H1 (cell line): ENCODE results near the gene RNU6-9. TPM values are rescaled to one million over a fixed set of nuclear protein-coding genes. Genes with fewer than 3 reads are reported as not detected.
A peak's percentile ranks its signal among the peaks of the same experiment; 100 is the strongest.

ENCODE experiments used
- CTCF ChIA-PET: fragments of 300-600 bp; sonication (Branson Sonifier 250); formaldehyde crosslinking; loops from one replicate; lab custom pipeline; 2021; ENCODE audit not compliant: partially characterized antibody; lab: Charles Lee
- POLR2A ChIA-PET: fragments of 300-600 bp; sonication (Branson Sonifier 250); formaldehyde crosslinking; loops from one replicate; lab custom pipeline; 2021; ENCODE audit warnings: inconsistent platforms; ENCODE audit not compliant: partially characterized antibody; lab: Charles Lee
- DNase-seq, 2 experiments: peaks; one replicate each; pipeline versions ENCODE4 v3.0.0 to v3.0.0-alpha.2; 2010 to 2022; ENCODE audit warnings: low spot score in 2 of 2, low read depth in 1 of 2, mixed read lengths in 1 of 2
- FAIRE-seq: peaks from 2 replicates; lab custom pipeline; 2011; peaks lifted over from hg19 to GRCh38; lab: Jason Lieb, UNC
- H2AFZ ChIP-seq: 2 replicates; pipeline ENCODE4 v1.8.1; 2012; ENCODE audit warnings: low read length, inconsistent platforms
- H2AK5ac ChIP-seq: 2 replicates; pipeline ENCODE4 v1.6.1; 2013; ENCODE audit warnings: low read depth, low read length
- H2BK120ac ChIP-seq: replicated peaks from 2 replicates; pipeline ENCODE3; 2013; ENCODE audit warnings: low read depth, low read length, inconsistent platforms
- H2BK12ac ChIP-seq: 2 replicates; pipeline ENCODE4 v1.6.1; 2013; ENCODE audit warnings: low read depth, low read length
- H2BK15ac ChIP-seq: 2 replicates; pipeline ENCODE4 v1.6.1; 2013; ENCODE audit warnings: low read length
- H2BK20ac ChIP-seq: 2 replicates; pipeline ENCODE4 v1.6.1; 2013; ENCODE audit warnings: low read length
- H2BK5ac ChIP-seq: 2 replicates; pipeline ENCODE4 v1.6.1; 2013; ENCODE audit warnings: low read depth, low read length
- H3K14ac ChIP-seq: 2 replicates; pipeline ENCODE4 v1.6.1; 2013; ENCODE audit warnings: inconsistent platforms; ENCODE audit not compliant: insufficient read length
- H3K18ac ChIP-seq: 2 replicates; pipeline ENCODE4 v1.6.1; 2013; ENCODE audit warnings: low read length; ENCODE audit errors: extremely low read depth
- H3K23ac ChIP-seq: 2 replicates; pipeline ENCODE4 v1.6.1; 2013; ENCODE audit warnings: inconsistent platforms; ENCODE audit not compliant: insufficient read length
- H3K23me2 ChIP-seq: 2 replicates; pipeline ENCODE4 v1.6.1; 2013; ENCODE audit warnings: low read depth, low read length
- H3K27ac ChIP-seq: 2 replicates; pipeline ENCODE4 v1.6.1; 2011; ENCODE audit warnings: low read depth, low read length, inconsistent platforms
- H3K27me3 ChIP-seq, 4 experiments: replicated peaks in 1 of 4; 1 replicate in 1 of 4; 2 replicates in 3 of 4; pipeline versions ENCODE4 v1.6.1 to v1.8.1; 2011 to 2013; ENCODE audit warnings: low read length in 3 of 4, mild to moderate bottlenecking in 3 of 4, inconsistent platforms in 2 of 4, mixed read lengths in 2 of 4, moderate library complexity in 1 of 4; ENCODE audit not compliant: control insufficient read depth in 3 of 4, insufficient read depth in 3 of 4; ENCODE audit errors: extremely low read depth in 1 of 4
- H3K36me3 ChIP-seq, 4 experiments: 2 replicates each; pipeline versions ENCODE4 v1.6.1 to v1.8.1; 2011 to 2013; ENCODE audit warnings: mild to moderate bottlenecking in 4 of 4, low read length in 3 of 4, moderate library complexity in 2 of 4, control low read depth in 1 of 4, inconsistent platforms in 1 of 4; ENCODE audit not compliant: insufficient read depth in 4 of 4, control insufficient read depth in 2 of 4
- H3K4ac ChIP-seq: replicated peaks from 2 replicates; pipeline ENCODE3; 2013; ENCODE audit warnings: low read length, low read depth, mixed read lengths, inconsistent platforms; ENCODE audit not compliant: insufficient read length
- H3K4me1 ChIP-seq, 4 experiments: replicated peaks in 1 of 4; 1 replicate in 1 of 4; 2 replicates in 3 of 4; pipeline versions ENCODE4 v1.6.1 to v1.8.1; 2011 to 2013; ENCODE audit warnings: low read length in 3 of 4, inconsistent platforms in 2 of 4, mixed read lengths in 1 of 4; ENCODE audit not compliant: insufficient read depth in 4 of 4, control insufficient read depth in 3 of 4
- H3K4me2 ChIP-seq, 2 experiments: 2 replicates each; pipeline versions ENCODE4 v1.6.1 to v1.8.1; 2011 to 2013; ENCODE audit warnings: low read depth in 2 of 2, low read length in 2 of 2, control low read depth in 1 of 2, inconsistent platforms in 1 of 2, mild to moderate bottlenecking in 1 of 2; ENCODE audit not compliant: insufficient read depth in 1 of 2
- H3K4me3 ChIP-seq, 4 experiments: fragments of 200-600, 300-600 bp in 1 of 4; sonication (generic), shearing (Covaris generic), sonication (Bioruptor Twin) in 1 of 4; 2 replicates each; pipeline versions ENCODE4 v1.5.1 to v1.8.1; 2011 to 2016; ENCODE audit warnings: low read length in 4 of 4, low read depth in 3 of 4, control low read depth in 2 of 4, inconsistent platforms in 2 of 4, mild to moderate bottlenecking in 2 of 4, mixed read lengths in 1 of 4, moderate library complexity in 1 of 4; ENCODE audit not compliant: insufficient read depth in 2 of 4; ENCODE audit errors: extremely low read depth in 1 of 4
- H3K56ac ChIP-seq: replicated peaks from 2 replicates; pipeline ENCODE3; 2013; ENCODE audit warnings: low read depth, mild to moderate bottlenecking, mixed read lengths, low read length, inconsistent platforms; ENCODE audit not compliant: insufficient read length
- H3K79me1 ChIP-seq: 2 replicates; pipeline ENCODE4 v1.6.1; 2013; ENCODE audit warnings: low read depth, low read length, control low read depth
- H3K79me2 ChIP-seq, 2 experiments: 2 replicates each; pipeline versions ENCODE4 v1.6.1 to v1.8.1; 2012 to 2013; ENCODE audit warnings: low read length in 2 of 2, mild to moderate bottlenecking in 2 of 2, inconsistent platforms in 1 of 2; ENCODE audit not compliant: insufficient read depth in 2 of 2, control insufficient read depth in 1 of 2
- H3K9ac ChIP-seq, 4 experiments: replicated peaks in 1 of 4; 1 replicate in 1 of 4; 2 replicates in 3 of 4; pipeline versions ENCODE4 v1.6.1 to v1.8.1; 2011 to 2013; ENCODE audit warnings: low read depth in 3 of 4, low read length in 3 of 4, control low read depth in 2 of 4, mild to moderate bottlenecking in 2 of 4, moderate library complexity in 2 of 4, inconsistent platforms in 1 of 4; ENCODE audit errors: extremely low read depth in 1 of 4
- H3K9me3 ChIP-seq, 2 experiments: 2 replicates each; pipeline versions ENCODE4 v1.6.1 to v1.8.1; 2012 to 2013; ENCODE audit warnings: mild to moderate bottlenecking in 2 of 2, moderate library complexity in 2 of 2, control low read depth in 1 of 2, inconsistent platforms in 1 of 2, low read depth in 1 of 2, low read length in 1 of 2, mixed read lengths in 1 of 2; ENCODE audit not compliant: insufficient read depth in 2 of 2
- H4K20me1 ChIP-seq, 2 experiments: replicated peaks in 1 of 2; 2 replicates each; pipeline versions ENCODE3 to v1.8.1; 2011 to 2013; ENCODE audit warnings: inconsistent platforms in 2 of 2, low read length in 2 of 2, mild to moderate bottlenecking in 1 of 2; ENCODE audit not compliant: insufficient read depth in 2 of 2, control insufficient read depth in 1 of 2
- H4K5ac ChIP-seq: 2 replicates; pipeline ENCODE4 v1.6.1; 2013; ENCODE audit warnings: low read length, low read depth, mixed read lengths, inconsistent platforms; ENCODE audit not compliant: insufficient read length
- H4K8ac ChIP-seq: 2 replicates; pipeline ENCODE4 v1.8.0; 2013; ENCODE audit warnings: mild to moderate bottlenecking, moderate library complexity, low read length, inconsistent platforms; ENCODE audit not compliant: insufficient read depth; ENCODE audit errors: extremely low read depth
- H4K91ac ChIP-seq: replicated peaks from 2 replicates; pipeline ENCODE3; 2013; ENCODE audit warnings: low read length, mixed read lengths, inconsistent platforms; ENCODE audit not compliant: insufficient read length
- ASH2L ChIP-seq: fragments of 200-600, 300-600 bp; sonication (generic); IDR thresholded peaks from one replicate; pipeline ENCODE4 v1.7.1; 2017; ENCODE audit warnings: low read length
- BCL11A ChIP-seq, 2 experiments: IDR thresholded peaks; one replicate each; pipeline ENCODE4 v1.6.1; 2011; ENCODE audit warnings: low read depth in 2 of 2, low read length in 2 of 2, mild to moderate bottlenecking in 2 of 2
- FOSL1 ChIP-seq: IDR thresholded peaks from 2 replicates; pipeline ENCODE4 v1.6.1; 2011; ENCODE audit warnings: mild to moderate bottlenecking, low read depth, low read length, moderate library complexity; ENCODE audit not compliant: insufficient read depth
- GTF2F1 ChIP-seq: IDR thresholded peaks from 2 replicates; pipeline ENCODE4 v1.6.1; 2012; ENCODE audit warnings: low read depth, low read length, improper control_type of control experiment, borderline replicate concordance
- JUN ChIP-seq: IDR thresholded peaks from 2 replicates; pipeline ENCODE4 v1.6.1; 2011; ENCODE audit warnings: low read depth, mild to moderate bottlenecking, improper control_type of control experiment, low read length
- JUND ChIP-seq: IDR thresholded peaks from 2 replicates; pipeline ENCODE4 v1.6.1; 2011; ENCODE audit warnings: mild to moderate bottlenecking, improper control_type of control experiment, low read length
- MAFK ChIP-seq: IDR thresholded peaks from 2 replicates; pipeline ENCODE4 v1.6.1; 2012; ENCODE audit warnings: low read depth, mild to moderate bottlenecking, improper control_type of control experiment, low read length
- NRF1 ChIP-seq: IDR thresholded peaks from 2 replicates; pipeline ENCODE4 v1.6.1; 2011; ENCODE audit warnings: mild to moderate bottlenecking, low read depth, low read length, improper control_type of control experiment
- POU5F1 ChIP-seq: IDR thresholded peaks from 2 replicates; pipeline ENCODE4 v1.6.1; 2011; ENCODE audit warnings: low read depth, mild to moderate bottlenecking, low read length, moderate library complexity
- RBBP5 ChIP-seq: IDR thresholded peaks from 2 replicates; pipeline ENCODE4 v1.7.1; 2012; ENCODE audit warnings: low read depth, mild to moderate bottlenecking, inconsistent platforms, low read length, moderate library complexity, borderline replicate concordance
- SIN3A ChIP-seq, 2 experiments: IDR thresholded peaks in 1 of 2; conservative IDR thresholded peaks in 1 of 2; 2 replicates each; pipeline ENCODE4 v1.6.1; 2011 to 2012; ENCODE audit warnings: low read length in 2 of 2, improper control_type of control experiment in 1 of 2, low read depth in 1 of 2, mild to moderate bottlenecking in 1 of 2
- SP1 ChIP-seq: IDR thresholded peaks from 2 replicates; pipeline ENCODE4 v1.6.1; 2011; ENCODE audit warnings: low read depth, low read length
- SP4 ChIP-seq: IDR thresholded peaks from 2 replicates; pipeline ENCODE4 v1.6.1; 2012; ENCODE audit warnings: low read length, inconsistent platforms
- TBP ChIP-seq: IDR thresholded peaks from 2 replicates; pipeline ENCODE4 v1.6.1; 2011; ENCODE audit warnings: low read depth, low read length, improper control_type of control experiment
- YY1 ChIP-seq: IDR thresholded peaks from 2 replicates; pipeline ENCODE4 v1.6.1; 2011; ENCODE audit warnings: low read depth, mild to moderate bottlenecking, low read length
- WGBS, 2 experiments: shearing (Covaris generic) in 1 of 2; methylation state at CpG; one replicate each; pipeline versions ENCODE4 v1.1.6 to v1.1.7; 2013 to 2015; ENCODE audit warnings: low lambda C conversion rate in 2 of 2, mixed read lengths in 2 of 2, inconsistent platforms in 1 of 2, low coverage in 1 of 2, missing lambda C conversion rate in 1 of 2; ENCODE audit not compliant: insufficient replicate concordance in 2 of 2, insufficient coverage in 1 of 2, insufficient read length in 1 of 2; ENCODE audit errors: extremely low coverage in 1 of 2, missing lambda C conversion rate in 1 of 2; 5-methylcytosine and 5-hydroxymethylcytosine counted together
- polyA plus RNA-seq, 7 experiments: library from polyadenylated mRNA; depleted of rRNA in 3 of 7; stranded (reverse) in 5 of 7; unstranded in 2 of 7; fragments of >200 nt in 5 of 7; fragments of 200-250 nt in 2 of 7; gene quantifications; 1 replicate in 5 of 7; 2 replicates in 1 of 7; 4 replicates in 1 of 7; pipeline versions ENCODE4 v1.2.1 to v1.2.3, GENCODE V29; 2011 to 2013; ENCODE audit warnings: missing spikeins in 2 of 7, mixed read lengths in 2 of 7
- total RNA-seq: library from RNA; stranded (reverse); fragmentation: NEBNext Ultra II Directional; extraction: Animal tissue kit (Norgen Biotek cat#: 25700); gene quantifications from 2 replicates; pipeline ENCODE4 v1.2.1, GENCODE V29; 2021

Gene RNU6-9
- total and polyA plus RNA-seq, 2 of the 8 experiments (the other 6 are each of a cell fraction or from before 2014, with no cell fraction given): not detected

- no peak overlapping the region; the same call in 1 of the 2 replicates for H3K27ac ChIP-seq
- peak overlapping the region in 2 of 4 experiments; percentile 34 to 57; a peak in 4 of 7 replicates for H3K9ac ChIP-seq
- no peak overlapping the region for H2AFZ ChIP-seq
Observed at GRCh38 chr19:926323-926588, 33.0 kb downstream of the RNU6-9 start.

More at GRCh38 chr19:926323-926588, 33.0 kb downstream of the RNU6-9 start:
- peak overlapping the region; percentile 85 for H4K91ac ChIP-seq
- peaks cover 0 to 19% of the 10 kb centered on the region in 2 experiments; a peak in 2 of 4 replicates for H3K79me2 ChIP-seq
- peaks cover 0 to 6% of the 10 kb centered on the region in 2 experiments for H4K20me1 ChIP-seq
- no peak overlapping the region for H2BK5ac ChIP-seq
- 0% methylated on average over 3 of the region's 21 CpGs; no CpG with 5 or more reads in 1 of the 2 experiments for WGBS, 2 experiments
- FAIRE-seq (no peak), DNase-seq (no peak)
- no peak for TF ChIP-seq YY1
- TF ChIP-seq RBBP5: no peak
- no peak for TF ChIP-seq FOSL1
- TF ChIP-seq SP4: no peak
- TF ChIP-seq TBP: no peak
- TF ChIP-seq MAFK: no peak
- TF ChIP-seq NRF1: no peak
- no peak for TF ChIP-seq BCL11A (IDR thresholded peaks at IDR 0.05; ENCODE audit: low read depth in 2 of 2, low read length in 2 of 2)
- TF ChIP-seq SIN3A (conservative IDR thresholded peaks at IDR 0.05 in 1 of 2, IDR thresholded peaks at IDR 0.05 in 1 of 2; ENCODE audit: low read depth in 1 of 2, low read length in 2 of 2): no peak
- TF ChIP-seq ASH2L: no peak
- TF ChIP-seq GTF2F1: no peak
- no peak for TF ChIP-seq JUND
- no peak for TF ChIP-seq JUN
- no peak for TF ChIP-seq SP1
- no peak for TF ChIP-seq POU5F1
- H3K4me1 ChIP-seq: peaks cover 2 to 8% (median 6%) of the 10 kb centered on the region in 4 experiments
- no peak overlapping the region for H3K4ac ChIP-seq
- peak overlapping the region; percentile 63 to 71; a peak in 3 of 4 replicates for H3K4me2 ChIP-seq
- H4K8ac ChIP-seq: no peak overlapping the region
- ChIA-PET CTCF (no interaction called here), POLR2A (interaction anchor here (1.3 kb wide), 1 partner anchor 51 kb away, joined by 3 read pairs; no protein-coding TSS in a partner anchor)
- peaks cover 6% of the 10 kb centered on the region; the same call in 1 of the 2 replicates for H3K79me1 ChIP-seq
- no peaks in the 10 kb centered on the region for H3K9me3 ChIP-seq
- H2AK5ac ChIP-seq: no peak overlapping the region
- H3K4me3 ChIP-seq: peak overlapping the region; percentile 65 to 97 (median 76)
- H4K5ac ChIP-seq: no peak overlapping the region
- no peak overlapping the region for H3K14ac ChIP-seq
- H3K18ac ChIP-seq: peak overlapping the region; percentile 32; the same call in 1 of the 2 replicates
- no peak overlapping the region for H2BK12ac ChIP-seq
- H2BK15ac ChIP-seq: no peak overlapping the region
- no peak overlapping the region for H2BK20ac ChIP-seq
- peaks cover 2 to 5% (median 3%) of the 10 kb centered on the region in 4 experiments; a peak in 6 of 7 replicates for H3K27me3 ChIP-seq
- peaks cover 0 to 12% (median 5%) of the 10 kb centered on the region in 4 experiments; a peak in 2 of 8 replicates for H3K36me3 ChIP-seq
- H3K23ac ChIP-seq: no peak overlapping the region
- H2BK120ac ChIP-seq: no peak overlapping the region
- no peak overlapping the region for H3K56ac ChIP-seq
- peaks cover 6% of the 10 kb centered on the region for H3K23me2 ChIP-seq
